ENCODE results near the gene LRRFIP1. TPM values are rescaled to one million over a fixed set of nuclear protein-coding genes. Genes with fewer than 3 reads are reported as not detected.

Gene LRRFIP1
- total RNA-seq, 6 experiments from 2014 or later = 90.6 to 107 (median 102) TPM

DNA sequence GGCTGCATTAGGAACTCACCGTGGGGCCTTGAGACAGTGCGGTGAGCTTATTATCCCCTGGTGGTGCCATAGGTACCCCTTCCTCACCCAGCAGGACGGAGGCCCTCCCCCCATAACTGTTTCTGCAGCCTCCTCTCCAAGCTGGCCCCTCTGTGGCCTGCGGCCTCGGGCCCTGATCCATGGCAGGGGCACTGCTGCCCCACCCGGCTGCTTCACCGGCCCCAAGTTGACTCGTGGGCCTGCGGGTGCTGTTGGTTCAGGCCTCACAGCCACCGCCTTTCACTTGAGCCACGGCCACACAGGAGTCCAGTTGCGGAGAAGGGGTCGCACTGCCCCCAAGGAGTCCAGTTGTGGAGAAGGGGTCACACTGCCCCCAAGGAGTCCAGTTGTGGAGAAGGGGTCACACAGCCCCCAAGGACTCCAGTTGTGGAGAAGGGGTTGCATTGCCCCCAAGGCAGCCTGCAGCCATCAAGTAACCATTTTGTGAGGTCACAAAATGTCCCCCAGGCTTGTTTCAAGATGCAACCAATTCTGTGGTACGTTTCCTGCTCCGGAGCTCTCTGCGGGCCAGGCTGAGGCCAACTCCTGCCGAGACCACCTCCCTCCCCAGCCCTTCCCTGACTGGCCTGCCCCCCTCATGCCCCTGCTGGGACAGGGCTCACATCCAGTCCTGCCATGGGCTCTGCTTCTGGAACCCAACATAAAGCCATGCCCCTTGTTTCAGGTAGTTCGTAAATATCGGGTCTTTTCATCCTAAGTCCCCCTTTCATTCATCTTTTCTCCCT lies 4.6 kb downstream of the LRRFIP1 start:
- TF ChIP-seq, protein P1, sequence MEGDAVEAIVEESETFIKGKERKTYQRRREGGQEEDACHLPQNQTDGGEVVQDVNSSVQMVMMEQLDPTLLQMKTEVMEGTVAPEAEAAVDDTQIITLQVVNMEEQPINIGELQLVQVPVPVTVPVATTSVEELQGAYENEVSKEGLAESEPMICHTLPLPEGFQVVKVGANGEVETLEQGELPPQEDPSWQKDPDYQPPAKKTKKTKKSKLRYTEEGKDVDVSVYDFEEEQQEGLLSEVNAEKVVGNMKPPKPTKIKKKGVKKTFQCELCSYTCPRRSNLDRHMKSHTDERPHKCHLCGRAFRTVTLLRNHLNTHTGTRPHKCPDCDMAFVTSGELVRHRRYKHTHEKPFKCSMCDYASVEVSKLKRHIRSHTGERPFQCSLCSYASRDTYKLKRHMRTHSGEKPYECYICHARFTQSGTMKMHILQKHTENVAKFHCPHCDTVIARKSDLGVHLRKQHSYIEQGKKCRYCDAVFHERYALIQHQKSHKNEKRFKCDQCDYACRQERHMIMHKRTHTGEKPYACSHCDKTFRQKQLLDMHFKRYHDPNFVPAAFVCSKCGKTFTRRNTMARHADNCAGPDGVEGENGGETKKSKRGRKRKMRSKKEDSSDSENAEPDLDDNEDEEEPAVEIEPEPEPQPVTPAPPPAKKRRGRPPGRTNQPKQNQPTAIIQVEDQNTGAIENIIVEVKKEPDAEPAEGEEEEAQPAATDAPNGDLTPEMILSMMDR (IDR thresholded peaks at IDR 0.05) = no peak
- no peak for DNase-seq
- Mint-ChIP-seq H3K9me3 (peaks cover 9% of the 10 kb centered on the region; the same call in 1 of the 2 replicates), H3K4me1 (ENCODE audit: low read depth) (peaks cover 34% of the 10 kb centered on the region), H3K36me3 (ENCODE audit: low read depth) (peaks cover 48% of the 10 kb centered on the region), H3K27me3 (ENCODE audit: insufficient read depth) (peaks cover 2% of the 10 kb centered on the region; the same call in 1 of the 2 replicates), H3K4me3 (no peak overlapping the region), H3K27ac (no peak overlapping the region)

DNA sequence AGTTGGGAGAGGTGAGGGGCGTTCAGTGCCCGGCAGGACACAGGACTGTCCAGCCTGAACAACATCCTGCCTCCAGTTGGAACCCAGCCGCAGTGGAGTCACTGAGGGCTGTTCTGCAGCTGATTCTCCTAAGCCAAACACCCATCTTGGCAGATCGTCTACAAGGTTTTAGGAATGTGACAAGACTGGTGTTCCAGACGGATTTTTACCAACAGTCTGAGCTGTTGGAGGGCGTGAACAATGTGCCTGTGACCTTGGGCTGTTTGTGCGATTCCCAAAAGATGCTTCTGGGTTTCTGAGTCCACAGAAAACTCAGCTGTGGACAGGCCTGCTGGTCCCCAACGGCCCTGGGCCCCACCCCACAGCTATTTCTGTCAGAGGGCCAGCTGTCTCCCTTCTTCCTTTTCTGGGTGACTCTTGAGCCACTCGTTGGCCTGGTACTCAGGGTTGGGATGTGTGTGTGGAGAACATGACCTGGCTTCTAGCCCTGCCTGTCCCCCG lies 5.7 kb downstream of the LRRFIP1 start:
- H3K4me3 Mint-ChIP-seq = no peak overlapping the region
- H3K36me3 Mint-ChIP-seq (ENCODE audit: low read depth) = peaks cover 48% of the 10 kb centered on the region
- TF ChIP-seq, protein P1 (IDR thresholded peaks at IDR 0.05) = no peak
- H3K9me3 Mint-ChIP-seq = peaks cover 9% of the 10 kb centered on the region; the same call in 1 of the 2 replicates
- no peak for DNase-seq
- peaks cover under 1% of the 10 kb centered on the region; the same call in 1 of the 2 replicates for H3K27me3 Mint-ChIP-seq (ENCODE audit: insufficient read depth)
- peaks cover 33% of the 10 kb centered on the region for H3K4me1 Mint-ChIP-seq (ENCODE audit: low read depth)
- H3K27ac Mint-ChIP-seq = no peak overlapping the region

DNA sequence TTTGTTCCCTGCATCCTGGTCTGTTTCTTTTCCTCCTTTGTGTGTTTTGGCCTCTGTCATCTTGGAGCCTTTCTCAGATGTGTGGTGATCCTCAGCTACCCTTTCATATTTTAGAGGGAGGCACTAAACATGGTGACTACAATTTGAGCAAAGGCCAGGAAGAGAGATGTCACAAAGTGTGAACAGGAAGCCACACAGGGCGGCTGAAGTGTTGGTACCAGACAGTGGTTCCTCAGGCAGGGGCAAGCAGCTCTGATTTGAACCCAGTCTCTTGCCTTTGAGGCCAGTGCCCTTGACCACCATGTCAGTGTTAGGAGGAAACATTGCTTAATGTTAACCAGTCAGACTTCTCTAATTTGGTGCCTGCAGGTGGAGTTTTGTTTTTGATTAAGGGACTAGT lies 9.2 kb downstream of the LRRFIP1 start:
- no peak overlapping the region for H3K27ac Mint-ChIP-seq
- DNase-seq = no peak
- H3K4me3 Mint-ChIP-seq = no peak overlapping the region
- H3K36me3 Mint-ChIP-seq (ENCODE audit: low read depth) = peaks cover 37% of the 10 kb centered on the region
- peaks cover 5% of the 10 kb centered on the region; the same call in 1 of the 2 replicates for H3K4me1 Mint-ChIP-seq (ENCODE audit: low read depth)
- H3K27me3 Mint-ChIP-seq (ENCODE audit: insufficient read depth) = no peaks in the 10 kb centered on the region; the same call in 1 of the 2 replicates
- TF ChIP-seq, protein P1 (IDR thresholded peaks at IDR 0.05) = no peak
- H3K9me3 Mint-ChIP-seq = peaks cover 9% of the 10 kb centered on the region; the same call in 1 of the 2 replicates

DNA sequence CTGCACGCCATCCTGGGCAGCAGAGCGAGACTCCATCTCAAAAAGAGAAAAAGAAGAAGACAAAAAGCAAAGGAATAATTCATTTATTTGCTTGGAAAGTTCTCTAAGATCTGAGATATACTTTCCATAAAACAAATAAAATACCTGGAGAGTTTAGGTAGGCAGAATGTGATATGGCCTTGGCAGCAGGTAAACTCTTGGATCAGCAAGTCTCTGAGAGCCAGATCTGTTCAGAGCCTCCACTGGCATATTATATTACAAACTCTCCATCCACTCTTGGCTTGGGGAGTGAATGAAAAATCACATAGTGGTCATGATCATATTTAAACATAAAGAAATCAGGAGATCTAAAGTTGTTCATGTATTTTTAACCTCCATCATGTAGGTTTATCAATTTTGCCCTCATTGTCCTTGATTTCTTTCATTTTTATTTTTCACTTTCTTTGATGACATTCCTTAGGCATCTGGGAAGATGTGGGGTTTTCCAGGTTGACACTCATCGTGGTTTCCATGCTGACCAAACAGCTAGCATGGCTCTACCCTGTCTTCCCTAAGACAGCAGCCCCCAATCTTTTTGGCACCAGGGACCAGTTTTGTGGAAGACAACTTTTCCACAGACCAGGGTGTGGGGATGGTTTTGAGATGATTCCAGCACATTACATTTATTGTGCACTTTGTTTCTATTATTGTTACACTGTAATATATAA lies 10.2 kb downstream of the LRRFIP1 start:
- Mint-ChIP-seq H3K9me3 (peaks cover 9% of the 10 kb centered on the region; the same call in 1 of the 2 replicates), H3K4me1 (ENCODE audit: low read depth) (peaks cover 5% of the 10 kb centered on the region; the same call in 1 of the 2 replicates), H3K27me3 (ENCODE audit: insufficient read depth) (no peaks in the 10 kb centered on the region; the same call in 1 of the 2 replicates), H3K4me3 (no peak overlapping the region), H3K36me3 (ENCODE audit: low read depth) (peaks cover 39% of the 10 kb centered on the region), H3K27ac (no peak overlapping the region)
- no peak for DNase-seq
- TF ChIP-seq, protein P1 (IDR thresholded peaks at IDR 0.05) = no peak

DNA sequence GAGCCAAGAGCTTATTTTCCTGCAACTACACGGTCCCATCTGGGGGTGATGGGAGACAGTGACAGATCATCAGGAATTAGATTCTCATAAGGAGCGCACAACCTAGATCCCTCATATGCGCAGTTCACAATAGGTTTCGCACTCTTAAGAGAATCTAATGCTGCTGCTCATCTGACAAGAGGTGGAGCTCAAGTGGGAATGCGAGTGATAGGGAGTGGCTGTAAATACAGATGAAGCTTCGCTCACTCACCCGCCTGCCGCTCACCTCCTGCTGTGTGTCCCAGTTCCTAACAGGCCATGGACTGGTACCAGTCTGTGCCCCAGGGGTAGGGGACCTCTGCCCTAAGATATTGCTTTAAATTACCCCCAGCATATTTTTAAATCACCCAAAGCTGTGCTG lies 10.8 kb downstream of the LRRFIP1 start:
- TF ChIP-seq, protein P1 (IDR thresholded peaks at IDR 0.05) = no peak
- no peaks in the 10 kb centered on the region; the same call in 1 of the 2 replicates for H3K27me3 Mint-ChIP-seq (ENCODE audit: insufficient read depth)
- peaks cover 34% of the 10 kb centered on the region for H3K36me3 Mint-ChIP-seq (ENCODE audit: low read depth)
- H3K9me3 Mint-ChIP-seq = peaks cover 9% of the 10 kb centered on the region; the same call in 1 of the 2 replicates
- H3K4me3 Mint-ChIP-seq = no peak overlapping the region
- no peak for DNase-seq
- H3K4me1 Mint-ChIP-seq (ENCODE audit: low read depth) = peaks cover 5% of the 10 kb centered on the region; the same call in 1 of the 2 replicates
- H3K27ac Mint-ChIP-seq = no peak overlapping the region; the same call in 1 of the 2 replicates

Data from HFFc6 (cell line).